Prostate gland (tissue), 2 donors: ENCODE data around the gene GDPGP1.

ENCODE experiments used
- CTCF ChIP-seq, 4 experiments: fragments of 200-600 bp in 2 of 4; fragments of 450-650 bp in 2 of 4; sonication (generic) in 2 of 4; IDR thresholded peaks; 1 replicate in 3 of 4; 2 replicates in 1 of 4; pipeline ENCODE4 v1.5.1; 2016 to 2019; ENCODE audit warnings: antibody characterized with exemption in 4 of 4, mild to moderate bottlenecking in 2 of 4, moderate library complexity in 2 of 4
- POLR2A ChIP-seq: fragments of 450-650 bp; IDR thresholded peaks from one replicate; pipeline ENCODE4 v1.6.1; 2016; ENCODE audit warnings: antibody characterized with exemption, mild to moderate bottlenecking

GRCh38 chr15:90211440-90212143, 22.4 kb upstream of the GDPGP1 start:
- TF ChIP-seq CTCF (IDR thresholded peaks at IDR 0.05) (no peak), POLR2A (no peak)
